Measurements from ENCODE around the gene ADNP. TPM values are rescaled to one million over a fixed set of nuclear protein-coding genes. Genes with fewer than 3 reads are reported as not detected.

Gene ADNP
- total RNA-seq, 5 donors from 2014 or later (not counting 1 experiment from before 2014, with no cell fraction given), result 57.4 to 66.8 (median 61.7) TPM

DNA sequence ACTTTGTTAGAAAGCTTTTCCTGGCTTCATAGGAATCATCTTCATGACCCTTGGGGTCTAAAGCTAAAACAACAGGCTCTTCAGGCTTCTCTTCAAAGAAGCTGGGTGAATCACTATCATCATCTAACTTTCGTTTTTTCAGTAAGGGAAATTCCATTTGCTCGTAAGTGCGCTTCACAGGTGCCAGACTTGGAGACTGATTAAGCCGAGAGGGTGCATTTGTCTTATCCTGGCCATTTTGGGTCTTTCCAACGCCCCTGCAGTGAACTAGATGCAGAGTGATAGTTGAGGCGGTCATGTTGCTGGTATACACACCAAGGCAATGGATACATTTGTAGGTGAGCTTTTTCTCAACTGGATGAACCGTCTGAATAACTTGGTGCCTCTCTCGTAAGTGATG, 38.8 kb downstream of the ADNP start:
- no peaks in the 10 kb centered on the region for H3K9me3 ChIP-seq
- H3K27me3 Mint-ChIP-seq, result no peaks in the 10 kb centered on the region
- POLR2A ChIA-PET, result interaction anchor here in 1 of 2 donors (0.7 kb wide), 1 partner anchor 34 kb away, joined by 3 read pairs; no protein-coding TSS in a partner anchor
- H3K4me1 Mint-ChIP-seq, result peaks cover 0 to 5% (median 4%) of the 10 kb centered on the region in 3 donors
- ATAC-seq (replicated peaks in 1 of 4) (no peak), DNase-seq (peak in 1 of 35 experiments; percentile 14)
- CTCF ChIA-PET, result interaction anchor here in 1 of 2 donors (0.9 kb wide), 1 partner anchor 10 kb away, joined by 3 read pairs; no protein-coding TSS in a partner anchor
- H3K9me3 Mint-ChIP-seq, result no peaks in the 10 kb centered on the region
- no peaks in the 10 kb centered on the region for H3K27me3 ChIP-seq (replicated peaks in 1 of 2; ENCODE audit: control insufficient read depth in 2 of 2, extremely low read depth in 1 of 2, insufficient read depth in 2 of 2, low read length in 1 of 2)
- H3K4me1 ChIP-seq (ENCODE audit: control insufficient read depth in 1 of 2, extremely low read depth in 1 of 2, insufficient read depth in 2 of 2, low read length in 2 of 2), result no peaks in the 10 kb centered on the region
- H3K4me3 Mint-ChIP-seq, result no peak overlapping the region
- peaks cover 15 to 57% of the 10 kb centered on the region in 2 donors for H3K36me3 ChIP-seq (ENCODE audit: control insufficient read depth in 2 of 2, extremely low read depth in 1 of 2, insufficient read depth in 1 of 2, low read length in 1 of 2)
- H3K27ac ChIP-seq (ENCODE audit: low read length), result no peak overlapping the region
- peaks cover 46% of the 10 kb centered on the region for H3K36me3 Mint-ChIP-seq
- no peak overlapping the region for H3K27ac Mint-ChIP-seq
- 85% methylated on average over 5 of the region's 8 CpGs for WGBS (ENCODE audit: insufficient coverage)
- H3K4me3 ChIP-seq (ENCODE audit: control insufficient read depth in 1 of 2, extremely low read depth in 1 of 2, low read length in 1 of 2), result no peak overlapping the region

DNA sequence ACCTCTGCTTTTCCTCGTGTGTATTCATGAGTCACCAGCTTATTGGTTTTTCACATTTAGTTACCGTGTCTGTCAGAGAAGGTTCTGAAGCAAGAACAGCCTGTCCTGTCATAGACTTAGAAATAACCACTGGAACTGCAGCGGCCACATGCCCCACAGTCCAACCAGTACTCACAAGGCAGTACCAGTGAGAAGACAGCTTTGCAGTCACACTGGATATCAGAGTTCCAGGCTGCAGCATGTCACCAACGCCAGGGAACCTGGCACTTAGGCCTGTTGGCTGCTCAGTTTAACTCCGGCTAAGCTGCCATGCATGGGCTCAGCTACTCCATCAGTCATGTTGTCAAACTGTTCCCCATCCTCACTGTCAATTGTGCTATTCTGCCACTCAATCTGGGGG, 40.1 kb downstream of the ADNP start:
- peaks cover 43% of the 10 kb centered on the region for H3K36me3 Mint-ChIP-seq
- Histone ChIP-seq H3K4me1 (ENCODE audit: control insufficient read depth in 1 of 2, extremely low read depth in 1 of 2, insufficient read depth in 2 of 2, low read length in 2 of 2) (no peaks in the 10 kb centered on the region), H3K4me3 (ENCODE audit: control insufficient read depth in 1 of 2, extremely low read depth in 1 of 2, low read length in 1 of 2) (no peak overlapping the region), H3K9me3 (no peaks in the 10 kb centered on the region), H3K27ac (ENCODE audit: low read length) (no peak overlapping the region), H3K27me3 (replicated peaks in 1 of 2; ENCODE audit: control insufficient read depth in 2 of 2, extremely low read depth in 1 of 2, insufficient read depth in 2 of 2, low read length in 1 of 2) (no peaks in the 10 kb centered on the region), H3K36me3 (ENCODE audit: control insufficient read depth in 2 of 2, extremely low read depth in 1 of 2, insufficient read depth in 1 of 2, low read length in 1 of 2) (peaks cover 14 to 50% of the 10 kb centered on the region in 2 donors)
- H3K4me3 Mint-ChIP-seq, result no peak overlapping the region
- DNase-seq, result no peak
- H3K27me3 Mint-ChIP-seq, result no peaks in the 10 kb centered on the region
- H3K27ac Mint-ChIP-seq, result no peak overlapping the region
- WGBS (ENCODE audit: insufficient coverage), result 74% methylated on average over 4 of the region's 5 CpGs
- POLR2A ChIA-PET, result no interaction called here
- CTCF ChIA-PET, result interaction anchor here (0.6 to 0.9 kb wide), 3 partner anchors 12 to 723 kb away, joined by 3 read pairs; no protein-coding TSS in a partner anchor
- no peak for ATAC-seq (replicated peaks in 1 of 4)
- peaks cover 0 to 4% (median 2%) of the 10 kb centered on the region in 3 donors for H3K4me1 Mint-ChIP-seq
- H3K9me3 Mint-ChIP-seq, result no peaks in the 10 kb centered on the region

DNA sequence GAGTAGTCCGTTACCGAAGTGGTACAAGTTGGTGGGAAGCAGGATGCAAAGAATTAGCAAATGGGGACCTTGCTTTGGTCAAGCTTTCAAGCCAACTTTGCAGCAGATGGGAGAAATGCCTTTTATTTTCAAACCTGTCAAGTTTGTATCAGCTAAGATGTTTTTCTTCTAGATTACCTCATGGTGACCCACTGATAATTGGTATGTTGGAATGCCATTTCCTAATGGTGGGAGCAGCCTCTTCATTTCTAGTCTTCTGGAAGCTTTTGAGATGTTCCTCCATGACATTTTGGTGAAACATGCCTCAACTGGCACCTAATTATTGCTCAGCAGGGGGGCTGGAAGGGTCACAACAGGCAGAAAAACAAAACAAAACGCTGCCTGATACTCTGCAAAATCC, 43.7 kb downstream of the ADNP start:
- ChIA-PET POLR2A (no interaction called here), CTCF (no interaction called here)
- DNase-seq (no peak), ATAC-seq (replicated peaks in 1 of 4) (no peak)
- H3K4me1 Mint-ChIP-seq, result peaks cover 0 to 3% (median 2%) of the 10 kb centered on the region in 3 donors
- Histone ChIP-seq H3K9me3 (no peaks in the 10 kb centered on the region), H3K27ac (ENCODE audit: low read length) (no peak overlapping the region), H3K4me3 (ENCODE audit: control insufficient read depth in 1 of 2, extremely low read depth in 1 of 2, low read length in 1 of 2) (no peak overlapping the region), H3K4me1 (ENCODE audit: control insufficient read depth in 1 of 2, extremely low read depth in 1 of 2, insufficient read depth in 2 of 2, low read length in 2 of 2) (no peaks in the 10 kb centered on the region), H3K27me3 (replicated peaks in 1 of 2; ENCODE audit: control insufficient read depth in 2 of 2, extremely low read depth in 1 of 2, insufficient read depth in 2 of 2, low read length in 1 of 2) (no peaks in the 10 kb centered on the region), H3K36me3 (ENCODE audit: control insufficient read depth in 2 of 2, extremely low read depth in 1 of 2, insufficient read depth in 1 of 2, low read length in 1 of 2) (peaks cover 2 to 29% of the 10 kb centered on the region in 2 donors)
- H3K27me3 Mint-ChIP-seq, result no peaks in the 10 kb centered on the region
- H3K36me3 Mint-ChIP-seq, result peaks cover 33% of the 10 kb centered on the region
- 92% methylated on average over 2 of the region's 3 CpGs for WGBS (ENCODE audit: insufficient coverage)
- H3K4me3 Mint-ChIP-seq, result no peak overlapping the region
- peaks cover 0 to 3% (median 0%) of the 10 kb centered on the region in 3 donors for H3K9me3 Mint-ChIP-seq
- no peak overlapping the region for H3K27ac Mint-ChIP-seq

DNA sequence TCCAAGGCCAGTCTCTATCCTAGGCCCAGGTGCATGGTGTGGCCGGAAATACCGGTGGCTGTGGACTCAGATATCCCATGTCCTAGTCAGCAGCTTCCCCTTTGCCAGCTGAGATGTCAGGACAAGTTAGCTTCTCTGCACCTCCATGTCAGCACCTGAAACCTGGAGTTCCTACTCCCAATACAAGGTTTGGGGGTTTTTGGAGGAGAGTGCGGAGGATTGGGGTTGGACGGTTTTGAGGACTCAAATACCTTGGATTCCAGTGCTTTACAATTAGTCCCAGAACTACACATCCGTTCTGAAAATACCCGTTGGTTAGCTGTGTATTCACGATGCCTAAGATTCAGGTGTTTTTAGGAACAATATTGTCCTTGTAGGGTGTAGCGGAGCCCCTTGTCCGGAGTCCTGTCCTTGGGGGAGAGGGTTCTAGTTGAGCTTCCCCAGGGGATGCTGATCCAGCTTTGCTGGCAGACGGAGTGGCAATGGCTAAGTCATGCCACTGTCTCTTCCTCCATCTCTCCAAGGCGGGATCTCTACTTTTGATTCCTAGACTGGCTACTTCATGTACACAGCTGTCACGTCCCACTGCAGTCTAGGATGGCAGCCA, 45.0 kb downstream of the ADNP start:
- Histone ChIP-seq H3K4me1 (ENCODE audit: control insufficient read depth in 1 of 2, extremely low read depth in 1 of 2, insufficient read depth in 2 of 2, low read length in 2 of 2) (no peaks in the 10 kb centered on the region), H3K27me3 (replicated peaks in 1 of 2; ENCODE audit: control insufficient read depth in 2 of 2, extremely low read depth in 1 of 2, insufficient read depth in 2 of 2, low read length in 1 of 2) (no peaks in the 10 kb centered on the region), H3K27ac (ENCODE audit: low read length) (no peak overlapping the region), H3K4me3 (ENCODE audit: control insufficient read depth in 1 of 2, extremely low read depth in 1 of 2, low read length in 1 of 2) (no peak overlapping the region), H3K36me3 (ENCODE audit: control insufficient read depth in 2 of 2, extremely low read depth in 1 of 2, insufficient read depth in 1 of 2, low read length in 1 of 2) (peaks cover 0 to 17% of the 10 kb centered on the region in 2 donors), H3K9me3 (no peaks in the 10 kb centered on the region)
- no peaks in the 10 kb centered on the region for H3K27me3 Mint-ChIP-seq
- DNase-seq (no peak), ATAC-seq (replicated peaks in 1 of 4) (no peak)
- H3K9me3 Mint-ChIP-seq, result peaks cover 0 to 8% (median 0%) of the 10 kb centered on the region in 3 donors
- WGBS (ENCODE audit: insufficient coverage), result 94% methylated on average over 5 of the region's 12 CpGs
- H3K27ac Mint-ChIP-seq, result no peak overlapping the region
- H3K4me3 Mint-ChIP-seq, result no peak overlapping the region
- CTCF ChIA-PET, result interaction anchor here in 1 of 2 donors (0.5 kb wide), 1 partner anchor 14 kb away, joined by 3 read pairs; no protein-coding TSS in a partner anchor
- peaks cover 0 to 3% (median 0%) of the 10 kb centered on the region in 3 donors for H3K4me1 Mint-ChIP-seq
- H3K36me3 Mint-ChIP-seq, result peaks cover 25% of the 10 kb centered on the region
- POLR2A ChIA-PET, result no interaction called here

DNA sequence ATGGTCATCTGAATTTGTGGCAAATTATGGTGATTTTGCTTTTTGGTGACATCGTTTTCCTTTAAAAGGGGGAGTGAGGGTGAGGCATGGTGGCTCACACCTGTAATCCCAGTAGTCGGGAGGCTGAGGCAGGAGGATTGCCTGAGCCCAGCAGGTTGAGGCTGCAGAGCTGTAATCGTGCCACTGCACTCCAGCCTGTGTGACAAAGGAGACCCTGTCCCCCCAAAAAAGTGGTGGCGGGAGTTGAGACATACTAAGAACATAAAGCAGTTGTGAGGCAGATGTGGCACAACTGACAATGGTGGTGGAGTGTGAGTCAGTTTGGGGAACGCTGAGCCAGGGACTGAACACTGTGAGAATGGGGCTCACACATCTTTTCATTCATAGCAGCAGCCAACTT, 45.5 kb downstream of the ADNP start:
- Mint-ChIP-seq H3K9me3 (peaks cover 0 to 8% (median 0%) of the 10 kb centered on the region in 3 donors), H3K27ac (no peak overlapping the region), H3K27me3 (no peaks in the 10 kb centered on the region), H3K4me3 (no peak overlapping the region), H3K4me1 (peaks cover 0 to 3% (median 0%) of the 10 kb centered on the region in 3 donors), H3K36me3 (peaks cover 24% of the 10 kb centered on the region)
- no peak for ATAC-seq (replicated peaks in 1 of 4)
- Histone ChIP-seq H3K27me3 (replicated peaks in 1 of 2; ENCODE audit: control insufficient read depth in 2 of 2, extremely low read depth in 1 of 2, insufficient read depth in 2 of 2, low read length in 1 of 2) (no peaks in the 10 kb centered on the region), H3K27ac (ENCODE audit: low read length) (no peak overlapping the region), H3K4me3 (ENCODE audit: control insufficient read depth in 1 of 2, extremely low read depth in 1 of 2, low read length in 1 of 2) (no peak overlapping the region), H3K9me3 (no peaks in the 10 kb centered on the region), H3K36me3 (ENCODE audit: control insufficient read depth in 2 of 2, extremely low read depth in 1 of 2, insufficient read depth in 1 of 2, low read length in 1 of 2) (peaks cover 0 to 12% of the 10 kb centered on the region in 2 donors), H3K4me1 (ENCODE audit: control insufficient read depth in 1 of 2, extremely low read depth in 1 of 2, insufficient read depth in 2 of 2, low read length in 2 of 2) (no peaks in the 10 kb centered on the region)
- CTCF ChIA-PET, result interaction anchor here in 1 of 2 donors (0.5 kb wide), 1 partner anchor 14 kb away, joined by 3 read pairs; no protein-coding TSS in a partner anchor
- DNase-seq, result no peak
- WGBS (ENCODE audit: insufficient coverage), result 100% methylated on average over 2 of the region's 5 CpGs
- POLR2A ChIA-PET, result no interaction called here

DNA sequence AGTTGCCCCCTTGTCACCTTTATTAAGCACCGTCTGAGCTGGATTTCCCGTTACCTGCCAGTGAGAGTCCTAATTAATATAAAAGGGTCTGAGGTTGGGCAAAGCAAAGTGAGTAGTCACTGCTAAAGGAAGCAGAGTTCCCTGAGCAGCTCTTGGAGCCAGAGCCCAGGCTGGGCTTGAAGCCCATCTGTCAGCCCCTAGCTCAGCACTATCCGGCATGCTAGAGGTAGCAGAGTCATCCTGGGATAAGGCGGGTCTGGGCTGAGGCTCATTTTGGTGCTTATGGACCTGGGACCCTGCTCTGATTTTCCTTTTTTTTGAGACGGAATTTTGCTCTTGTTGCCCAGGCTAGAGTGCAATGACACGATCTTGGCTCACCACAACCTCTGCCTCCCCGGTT, 46.2 kb downstream of the ADNP start:
- Histone ChIP-seq H3K4me3 (ENCODE audit: control insufficient read depth in 1 of 2, extremely low read depth in 1 of 2, low read length in 1 of 2) (no peak overlapping the region), H3K27ac (ENCODE audit: low read length) (no peak overlapping the region), H3K4me1 (ENCODE audit: control insufficient read depth in 1 of 2, extremely low read depth in 1 of 2, insufficient read depth in 2 of 2, low read length in 2 of 2) (no peaks in the 10 kb centered on the region), H3K9me3 (no peaks in the 10 kb centered on the region), H3K36me3 (ENCODE audit: control insufficient read depth in 2 of 2, extremely low read depth in 1 of 2, insufficient read depth in 1 of 2, low read length in 1 of 2) (peaks cover 0 to 12% of the 10 kb centered on the region in 2 donors), H3K27me3 (replicated peaks in 1 of 2; ENCODE audit: control insufficient read depth in 2 of 2, extremely low read depth in 1 of 2, insufficient read depth in 2 of 2, low read length in 1 of 2) (no peaks in the 10 kb centered on the region)
- no peaks in the 10 kb centered on the region for H3K27me3 Mint-ChIP-seq
- H3K9me3 Mint-ChIP-seq, result peaks cover 0 to 8% (median 0%) of the 10 kb centered on the region in 3 donors
- ChIA-PET CTCF (no interaction called here), POLR2A (no interaction called here)
- H3K4me1 Mint-ChIP-seq, result peaks cover 0 to 3% (median 0%) of the 10 kb centered on the region in 3 donors
- peaks cover 22% of the 10 kb centered on the region for H3K36me3 Mint-ChIP-seq
- ATAC-seq (replicated peaks in 1 of 4) (no peak), DNase-seq (no peak)
- H3K4me3 Mint-ChIP-seq, result no peak overlapping the region
- WGBS (ENCODE audit: insufficient coverage), result 93% methylated on average over 5 of the region's 7 CpGs
- no peak overlapping the region for H3K27ac Mint-ChIP-seq

All from T-cell (primary cell).